OCI-LY7 (cell line): Measurements from ENCODE around the gene ATXN1. TPM values are rescaled to one million over a fixed set of nuclear protein-coding genes. Genes with fewer than 3 reads are reported as not detected.

Experiments used
- BruUV-seq: library from RNA; stranded (reverse); fragments of 400-500 nt; replicated peaks from 2 replicates; lab custom pipeline; 2021; lab: Mats Ljungman, UMichigan
- CTCF ChIA-PET: fragments of 300-600 bp; sonication (Branson Sonifier 250); formaldehyde crosslinking; loops from one replicate; lab custom pipeline; 2022; ENCODE audit warnings: antibody characterized with exemption; ENCODE audit not compliant: unreplicated experiment; lab: Charles Lee
- POLR2A ChIA-PET: fragments of 300-600 bp; sonication (Branson Sonifier 250); formaldehyde crosslinking; loops from one replicate; lab custom pipeline; 2022; ENCODE audit warnings: antibody characterized with exemption; lab: Charles Lee
- DNase-seq: peaks from one replicate; pipeline ENCODE4 v3.0.0-alpha.2; 2015; ENCODE audit warnings: low spot score
- H2AFZ ChIP-seq: fragments of 200-600 bp; sonication (generic), shearing (Covaris generic); 2 replicates; pipeline ENCODE4 v1.6.1; 2014; ENCODE audit warnings: mild to moderate bottlenecking, antibody characterized with exemption, low read length, moderate library complexity
- H3K27ac ChIP-seq: fragments of 200-600 bp; sonication (generic); 2 replicates; pipeline ENCODE4 v1.5.1; 2014; ENCODE audit warnings: mixed run types, low read depth, mild to moderate bottlenecking, moderate library complexity, low read length, inconsistent platforms; ENCODE audit not compliant: poor library complexity, severe bottlenecking
- H3K36me3 ChIP-seq: fragments of 200-600 bp; sonication (generic); 2 replicates; pipeline ENCODE4 v1.6.1; 2014; ENCODE audit warnings: mild to moderate bottlenecking, antibody characterized with exemption, low read length, moderate library complexity, mixed read lengths; ENCODE audit not compliant: insufficient read depth
- H3K4me1 ChIP-seq: fragments of 200-600 bp; sonication (generic); 2 replicates; pipeline ENCODE4 v1.5.1; 2014; ENCODE audit warnings: mild to moderate bottlenecking, low read length; ENCODE audit not compliant: insufficient read depth, poor library complexity, severe bottlenecking
- H3K4me2 ChIP-seq: fragments of 200-600 bp; sonication (generic); 2 replicates; pipeline ENCODE4 v1.6.1; 2014; ENCODE audit warnings: mild to moderate bottlenecking, low read length
- H3K4me3 ChIP-seq: fragments of 200-600 bp; sonication (generic); 2 replicates; pipeline ENCODE4 v1.5.1; 2014; ENCODE audit warnings: mild to moderate bottlenecking, low read depth, low read length; ENCODE audit not compliant: poor library complexity, severe bottlenecking
- H3K79me2 ChIP-seq: fragments of 200-600 bp; sonication (generic); 2 replicates; pipeline ENCODE4 v1.6.1; 2016; ENCODE audit warnings: low read depth, mild to moderate bottlenecking, low read length, moderate library complexity, mixed read lengths; ENCODE audit not compliant: insufficient read depth
- H3K9me2 ChIP-seq: fragments of 200-600 bp; sonication (generic); 2 replicates; pipeline ENCODE4 v1.6.1; 2016; ENCODE audit warnings: mild to moderate bottlenecking, low read length, mixed read lengths; ENCODE audit not compliant: insufficient read depth
- H3K9me3 ChIP-seq: fragments of 200-600 bp; sonication (generic); 2 replicates; pipeline ENCODE4 v1.6.1; 2014; ENCODE audit warnings: mild to moderate bottlenecking, mixed run types, low read length, mixed read lengths
- H4K20me1 ChIP-seq: fragments of 200-600 bp; sonication (generic); 2 replicates; pipeline ENCODE4 v1.6.1; 2014; ENCODE audit warnings: mild to moderate bottlenecking, antibody characterized with exemption, low read length, moderate library complexity, mixed read lengths; ENCODE audit not compliant: insufficient read depth
- CTCF ChIP-seq: fragments of 200-600 bp; sonication (generic); conservative IDR thresholded peaks from 2 replicates; pipeline ENCODE4 v1.5.1; 2014; ENCODE audit warnings: mild to moderate bottlenecking, antibody characterized with exemption, low read length, moderate library complexity, mixed read lengths
- EZH2phosphoT487 ChIP-seq: fragments of 200-600 bp; sonication (generic); IDR thresholded peaks from 2 replicates; pipeline ENCODE4 v1.6.1; 2018; ENCODE audit warnings: low read depth, borderline replicate concordance, mild to moderate bottlenecking, mixed run types, antibody characterized with exemption, low read length, moderate library complexity, mixed read lengths
- intact Hi-C: fragments of 100-400 bp; cut with micrococcal nuclease; formaldehyde crosslinking; loops from one replicate; pipeline ENCODE4 v1.10.0; 2022; ENCODE audit not compliant: unreplicated experiment
- total RNA-seq, 2 experiments: library from RNA; depleted of rRNA in 1 of 2; stranded (reverse); fragments of >200 nt in 1 of 2; shearing (Covaris generic) in 1 of 2; gene quantifications; 2 replicates each; pipeline ENCODE4 v1.2.3, GENCODE V29; 2014 to 2022

The ATXN1 gene
- total RNA-seq, 2 experiments from 2014 or later, result not detected

GRCh38 chr6:16600026-16600425, 161.2 kb downstream of the ATXN1 start:
- no peaks in the 10 kb centered on the region for H4K20me1 ChIP-seq
- TF ChIP-seq EZH2phosphoT487, result no peak
- no peak for TF ChIP-seq CTCF
- H3K4me1 ChIP-seq, result no peaks in the 10 kb centered on the region
- no peak overlapping the region for H3K4me3 ChIP-seq
- no peak for DNase-seq
- H2AFZ ChIP-seq, result no peak overlapping the region
- H3K36me3 ChIP-seq, result no peaks in the 10 kb centered on the region
- CTCF ChIA-PET, result no interaction called here
- H3K27ac ChIP-seq, result no peak overlapping the region
- no peak overlapping the region for H3K4me2 ChIP-seq
- BruUV-seq, result no TSS peak
- POLR2A ChIA-PET, result interaction anchor here (1.0 to 1.4 kb wide), 2 partner anchors 20 to 180 kb away, joined by 3 to 8 read pairs; no protein-coding TSS in a partner anchor
- H3K79me2 ChIP-seq, result no peaks in the 10 kb centered on the region
- intact Hi-C loops, result loop anchor here (10.0 kb wide), 1 partner anchor 165 kb away; the partner anchor contains the start of gene ATXN1
- H3K9me3 ChIP-seq, result no peaks in the 10 kb centered on the region
- H3K9me2 ChIP-seq, result no peaks in the 10 kb centered on the region

- H3K79me2 ChIP-seq, result no peaks in the 10 kb centered on the region
- H3K9me2 ChIP-seq, result no peaks in the 10 kb centered on the region
- BruUV-seq, result no TSS peak
- ChIA-PET CTCF (interaction anchor here (1.1 kb wide), 1 partner anchor 14 kb away, joined by 3 read pairs; no protein-coding TSS in a partner anchor), POLR2A (interaction anchor here (1.1 to 2.1 kb wide), 5 partner anchors 11 to 143 kb away, joined by 3 to 8 read pairs (median 4); no protein-coding TSS in a partner anchor)
- H3K4me3 ChIP-seq, result no peak overlapping the region
- H3K27ac ChIP-seq, result no peak overlapping the region
- H3K36me3 ChIP-seq, result no peaks in the 10 kb centered on the region
- intact Hi-C loops, result no loop called here
- H3K4me2 ChIP-seq, result no peak overlapping the region
- no peaks in the 10 kb centered on the region for H4K20me1 ChIP-seq
- no peak for DNase-seq
- no peaks in the 10 kb centered on the region for H3K9me3 ChIP-seq
- H3K4me1 ChIP-seq, result no peaks in the 10 kb centered on the region
- H2AFZ ChIP-seq, result no peak overlapping the region
- TF ChIP-seq EZH2phosphoT487 (no peak), CTCF (no peak)
Observed at GRCh38 chr6:16596616-16597331, 164.5 kb downstream of the ATXN1 start.
